ENCODE measurements around the gene CDC42BPA. TPM values are rescaled to one million over a fixed set of nuclear protein-coding genes. Genes with fewer than 3 reads are reported as not detected.

The CDC42BPA gene
- total RNA-seq, 2 experiments from 2014 or later: 1.8 to 2.1 TPM

- Mint-ChIP-seq H3K27me3 (no peaks in the 10 kb centered on the region), H3K9me3 (peaks cover 4% of the 10 kb centered on the region), H3K4me1 (ENCODE audit: low read depth) (peaks cover 39% of the 10 kb centered on the region), H3K4me3 (no peak overlapping the region), H3K36me3 (ENCODE audit: low read depth) (peaks cover 5% of the 10 kb centered on the region), H3K27ac (peak overlapping the region; percentile 46)
- no peak for ATAC-seq
- TF ChIP-seq, protein P1, sequence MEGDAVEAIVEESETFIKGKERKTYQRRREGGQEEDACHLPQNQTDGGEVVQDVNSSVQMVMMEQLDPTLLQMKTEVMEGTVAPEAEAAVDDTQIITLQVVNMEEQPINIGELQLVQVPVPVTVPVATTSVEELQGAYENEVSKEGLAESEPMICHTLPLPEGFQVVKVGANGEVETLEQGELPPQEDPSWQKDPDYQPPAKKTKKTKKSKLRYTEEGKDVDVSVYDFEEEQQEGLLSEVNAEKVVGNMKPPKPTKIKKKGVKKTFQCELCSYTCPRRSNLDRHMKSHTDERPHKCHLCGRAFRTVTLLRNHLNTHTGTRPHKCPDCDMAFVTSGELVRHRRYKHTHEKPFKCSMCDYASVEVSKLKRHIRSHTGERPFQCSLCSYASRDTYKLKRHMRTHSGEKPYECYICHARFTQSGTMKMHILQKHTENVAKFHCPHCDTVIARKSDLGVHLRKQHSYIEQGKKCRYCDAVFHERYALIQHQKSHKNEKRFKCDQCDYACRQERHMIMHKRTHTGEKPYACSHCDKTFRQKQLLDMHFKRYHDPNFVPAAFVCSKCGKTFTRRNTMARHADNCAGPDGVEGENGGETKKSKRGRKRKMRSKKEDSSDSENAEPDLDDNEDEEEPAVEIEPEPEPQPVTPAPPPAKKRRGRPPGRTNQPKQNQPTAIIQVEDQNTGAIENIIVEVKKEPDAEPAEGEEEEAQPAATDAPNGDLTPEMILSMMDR (IDR thresholded peaks at IDR 0.05): no peak
- intact Hi-C loops (cut with micrococcal nuclease): no loop called here
- ChIA-PET POLR2A (interaction anchor here (1.1 kb wide), 1 partner anchor 12 kb away, joined by 5 read pairs; no protein-coding TSS in a partner anchor), CTCF (no interaction called here)
- DNase-seq: no peak
Observed at GRCh38 chr1:226950871-226951270, 367.4 kb downstream of the CDC42BPA start.

- peaks cover 4% of the 10 kb centered on the region for H3K9me3 Mint-ChIP-seq
- ChIA-PET POLR2A (interaction anchor here (1.1 kb wide), 1 partner anchor 11 kb away, joined by 5 read pairs; no protein-coding TSS in a partner anchor), CTCF (no interaction called here)
- no peak for DNase-seq
- H3K4me1 Mint-ChIP-seq (ENCODE audit: low read depth): peaks cover 42% of the 10 kb centered on the region
- H3K27me3 Mint-ChIP-seq: no peaks in the 10 kb centered on the region
- peaks cover 5% of the 10 kb centered on the region for H3K36me3 Mint-ChIP-seq (ENCODE audit: low read depth)
- no peak for ATAC-seq
- no peak overlapping the region for H3K27ac Mint-ChIP-seq
- TF ChIP-seq, protein P1 (IDR thresholded peaks at IDR 0.05): no peak
- intact Hi-C loops (cut with micrococcal nuclease): no loop called here
- H3K4me3 Mint-ChIP-seq: no peak overlapping the region
Observed at GRCh38 chr1:226950316-226950715, 368.0 kb downstream of the CDC42BPA start.

DNA sequence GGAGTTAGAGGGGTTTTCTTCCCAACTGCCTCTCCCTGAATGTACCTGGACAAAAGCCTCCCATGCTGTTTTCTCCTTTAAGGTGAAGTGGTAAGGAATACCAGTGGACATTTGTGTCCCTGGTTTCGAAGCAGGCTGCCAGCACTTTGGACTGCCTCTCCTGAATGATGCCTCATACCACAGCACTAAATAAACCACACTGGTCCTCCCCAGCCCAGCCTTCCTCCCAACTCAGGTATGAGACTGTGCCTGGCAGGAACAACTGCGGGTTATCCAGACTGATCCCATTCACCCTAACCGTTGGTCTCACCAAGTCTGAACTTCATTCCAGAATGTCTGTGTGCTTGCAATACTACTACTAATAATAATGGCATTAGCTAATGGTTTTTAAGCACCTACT is 368.9 kb downstream of the CDC42BPA start:
- Mint-ChIP-seq H3K27ac (no peak overlapping the region), H3K4me3 (no peak overlapping the region), H3K4me1 (ENCODE audit: low read depth) (peaks cover 44% of the 10 kb centered on the region), H3K27me3 (no peaks in the 10 kb centered on the region), H3K9me3 (peaks cover 1% of the 10 kb centered on the region), H3K36me3 (ENCODE audit: low read depth) (no peaks in the 10 kb centered on the region)
- CTCF ChIA-PET: interaction anchor here (1.4 kb wide), 1 partner anchor 323 kb away, joined by 3 read pairs; no protein-coding TSS in a partner anchor
- POLR2A ChIA-PET: no interaction called here
- DNase-seq (no peak), ATAC-seq (no peak)
- intact Hi-C loops (cut with micrococcal nuclease): no loop called here
- TF ChIP-seq, protein P1 (IDR thresholded peaks at IDR 0.05): no peak

DNA sequence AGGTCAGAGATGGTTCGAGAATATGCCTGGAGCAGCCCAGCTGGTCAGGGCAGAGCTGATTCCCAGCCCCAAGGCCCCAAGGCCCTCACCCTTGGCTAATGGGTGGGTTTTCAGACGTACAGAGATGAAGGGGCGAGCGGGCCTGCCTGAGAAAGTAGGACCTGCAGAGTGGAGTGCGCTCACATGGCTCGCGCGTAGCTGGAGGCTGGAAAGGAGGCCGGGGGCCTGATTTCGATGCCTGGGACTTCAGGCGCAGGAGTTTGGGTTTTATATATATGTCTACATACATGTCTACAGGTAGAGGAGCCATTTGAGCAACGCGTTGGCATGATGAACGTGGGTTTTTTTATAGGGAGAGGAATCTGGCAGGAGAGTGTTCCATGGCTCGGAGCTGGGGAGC is 369.3 kb downstream of the CDC42BPA start:
- TF ChIP-seq, protein P1 (IDR thresholded peaks at IDR 0.05): no peak
- H3K9me3 Mint-ChIP-seq: peaks cover 1% of the 10 kb centered on the region
- no peak overlapping the region for H3K4me3 Mint-ChIP-seq
- H3K27me3 Mint-ChIP-seq: no peaks in the 10 kb centered on the region
- POLR2A ChIA-PET: no interaction called here
- peaks cover 48% of the 10 kb centered on the region for H3K4me1 Mint-ChIP-seq (ENCODE audit: low read depth)
- CTCF ChIA-PET: interaction anchor here (1.4 kb wide), 1 partner anchor 322 kb away, joined by 3 read pairs; no protein-coding TSS in a partner anchor
- H3K27ac Mint-ChIP-seq: no peak overlapping the region
- DNase-seq (no peak), ATAC-seq (no peak)
- no peaks in the 10 kb centered on the region for H3K36me3 Mint-ChIP-seq (ENCODE audit: low read depth)
- intact Hi-C loops (cut with micrococcal nuclease): no loop called here

- TF ChIP-seq, protein P1 (IDR thresholded peaks at IDR 0.05): no peak
- intact Hi-C loops (cut with micrococcal nuclease): no loop called here
- Mint-ChIP-seq H3K36me3 (ENCODE audit: low read depth) (no peaks in the 10 kb centered on the region), H3K4me3 (no peak overlapping the region), H3K27ac (no peak overlapping the region), H3K4me1 (ENCODE audit: low read depth) (peaks cover 51% of the 10 kb centered on the region), H3K9me3 (peaks cover 1% of the 10 kb centered on the region), H3K27me3 (no peaks in the 10 kb centered on the region)
- ChIA-PET CTCF (interaction anchor here (1.4 kb wide), 1 partner anchor 322 kb away, joined by 3 read pairs; no protein-coding TSS in a partner anchor), POLR2A (no interaction called here)
- ATAC-seq: no peak
- no peak for DNase-seq
Observed at GRCh38 chr1:226948480-226948879, 369.8 kb downstream of the CDC42BPA start.

All from activated CD8-positive, alpha-beta T cell treated with anti-CD3 and anti-CD28 coated beads for 36 hours (primary cell).